Thoracic aorta (tissue), 2 donors: Measurements from ENCODE around the gene RNF141. TPM values are rescaled to one million over a fixed set of nuclear protein-coding genes. Genes with fewer than 3 reads are reported as not detected.

Experiments used
- ATAC-seq: fragments of 150-250 bp; one replicate; pipeline ENCODE4 v1.8.0; 2017; ENCODE audit warnings: low read depth; ENCODE audit not compliant: insufficient number of reproducible peaks, low FRiP score
- DNase-seq: peaks from one replicate; pipeline ENCODE4 v3.0.0-alpha.2; 2020; ENCODE audit warnings: low spot score
- H3K27ac ChIP-seq, 2 donors: fragments of 200-600 bp; sonication (generic); 1 replicate in 1 of 2; 2 replicates in 1 of 2; pipeline ENCODE4 v1.5.1; 2016; ENCODE audit warnings: mild to moderate bottlenecking in 2 of 2, moderate library complexity in 2 of 2
- H3K27me3 ChIP-seq: fragments of 200-600 bp; sonication (generic); replicated peaks from 2 replicates; pipeline ENCODE4 v1.6.0; 2016; ENCODE audit warnings: mild to moderate bottlenecking; ENCODE audit not compliant: insufficient read depth
- H3K36me3 ChIP-seq: fragments of 200-600 bp; sonication (generic); one replicate; pipeline ENCODE4 v1.5.1; 2016
- H3K4me1 ChIP-seq, 2 donors: fragments of 200-600 bp; sonication (generic); 1 replicate in 1 of 2; 2 replicates in 1 of 2; pipeline versions ENCODE4 v1.5.1 to v1.6.0; 2016; ENCODE audit warnings: low read depth in 2 of 2, mild to moderate bottlenecking in 1 of 2; ENCODE audit not compliant: control insufficient read depth in 1 of 2
- H3K4me3 ChIP-seq: fragments of 200-600 bp; sonication (generic); 2 replicates; pipeline ENCODE4 v1.5.1; 2016; ENCODE audit warnings: mild to moderate bottlenecking
- H3K9me3 ChIP-seq: fragments of 200-600 bp; sonication (generic); 2 replicates; pipeline ENCODE4 v1.5.1; 2016
- CTCF ChIP-seq: fragments of 200-600 bp; sonication (generic); IDR thresholded peaks from one replicate; pipeline ENCODE4 v1.5.1; 2019; ENCODE audit warnings: antibody characterized with exemption
- total RNA-seq, 2 donors: library from RNA; depleted of rRNA; stranded (reverse); fragments of >200 nt; gene quantifications; one replicate each; pipeline versions ENCODE4 v1.1.0 to v1.2.3, GENCODE V29; 2016

The RNF141 gene
- total RNA-seq, 2 donors from 2014 or later = 37.3 to 47.2 TPM

- no peaks in the 10 kb centered on the region for H3K9me3 ChIP-seq
- no peak overlapping the region for H3K27ac ChIP-seq
- DNase-seq (no peak), ATAC-seq (no peak)
- peaks cover 6 to 17% of the 10 kb centered on the region in 2 donors for H3K4me1 ChIP-seq
- no peak for TF ChIP-seq CTCF
- no peaks in the 10 kb centered on the region for H3K27me3 ChIP-seq
- H3K36me3 ChIP-seq = no peaks in the 10 kb centered on the region
- H3K4me3 ChIP-seq = no peak overlapping the region
Measured at GRCh38 chr11:10493041-10493663, 47.8 kb downstream of the RNF141 start.

GRCh38 chr11:10492084-10492483, 48.9 kb downstream of the RNF141 start:
- no peaks in the 10 kb centered on the region for H3K9me3 ChIP-seq
- no peak for ATAC-seq

GRCh38 chr11:10490398-10491241, 50.4 kb downstream of the RNF141 start:
- peak overlapping the region; percentile 51 to 57 for H3K27ac ChIP-seq
- H3K4me1 ChIP-seq = peaks cover 6 to 17% of the 10 kb centered on the region in 2 donors
- no peaks in the 10 kb centered on the region for H3K27me3 ChIP-seq
- no peaks in the 10 kb centered on the region for H3K9me3 ChIP-seq
- TF ChIP-seq CTCF = no peak
- H3K4me3 ChIP-seq = no peak overlapping the region
- no peaks in the 10 kb centered on the region for H3K36me3 ChIP-seq
- DNase-seq (peak; percentile 87), ATAC-seq (peak; percentile 94)

More at GRCh38 chr11:10492084-10492483, 48.9 kb downstream of the RNF141 start:
- Histone ChIP-seq H3K36me3 (no peaks in the 10 kb centered on the region), H3K4me1 (peaks cover 6 to 17% of the 10 kb centered on the region in 2 donors), H3K27me3 (no peaks in the 10 kb centered on the region), H3K27ac (no peak overlapping the region), H3K4me3 (no peak overlapping the region)
- no peak for DNase-seq
- TF ChIP-seq CTCF = no peak

GRCh38 chr11:10490032-10490397, 51.0 kb downstream of the RNF141 start:
- ATAC-seq (no peak), DNase-seq (no peak)
- Histone ChIP-seq H3K9me3 (no peaks in the 10 kb centered on the region), H3K4me3 (no peak overlapping the region), H3K27me3 (no peaks in the 10 kb centered on the region), H3K4me1 (peaks cover 6 to 17% of the 10 kb centered on the region in 2 donors), H3K36me3 (no peaks in the 10 kb centered on the region), H3K27ac (peak overlapping the region; percentile 27 to 51)
- TF ChIP-seq CTCF = no peak

- DNase-seq = no peak
- Histone ChIP-seq H3K27ac (no peak overlapping the region), H3K4me1 (peaks cover 6 to 17% of the 10 kb centered on the region in 2 donors), H3K27me3 (no peaks in the 10 kb centered on the region), H3K36me3 (no peaks in the 10 kb centered on the region), H3K4me3 (no peak overlapping the region), H3K9me3 (no peaks in the 10 kb centered on the region)
- ATAC-seq = no peak
- no peak for TF ChIP-seq CTCF
Measured at GRCh38 chr11:10488934-10489691, 51.9 kb downstream of the RNF141 start.
